K562 (cell line): ENCODE data around the gene RPP38. TPM values are rescaled to one million over a fixed set of nuclear protein-coding genes. Genes with fewer than 3 reads are reported as not detected.

ENCODE experiments used
- ATAC-seq: fragments of 200-7000 bp; cut with Tn5 transposase; 3 replicates; pipeline ENCODE4 v1.9.1; 2020; ENCODE audit warnings: moderate library complexity
- BruUV-seq: library from RNA; stranded (reverse); fragments of 400-500 nt; replicated peaks from 2 replicates; lab custom pipeline; 2021; lab: Mats Ljungman, UMichigan
- CTCF ChIA-PET: fragments of 300-600 bp; formaldehyde crosslinking; extraction: SDS; loops from one replicate; lab custom pipeline; 2021; ENCODE audit warnings: low intra/inter-chr PET ratio; lab: Yijun Ruan, JAX
- POLR2A ChIA-PET: fragments of 300-600, 350-650 bp; sonication (Branson Sonifier 250); formaldehyde crosslinking; extraction: SDS; loops from one replicate; lab custom pipeline; 2021; ENCODE audit warnings: antibody characterized with exemption, inconsistent platforms; lab: Yijun Ruan, JAX
- DNase-seq, 4 experiments: peaks; one replicate each; pipeline versions ENCODE4 v3.0.0 to v3.0.0-alpha.2; 2011 to 2018; ENCODE audit warnings: low spot score in 3 of 4, mixed read lengths in 3 of 4; ENCODE audit errors: extremely low read depth in 1 of 4
- FAIRE-seq: peaks from 2 replicates; lab custom pipeline; 2011; peaks lifted over from hg19 to GRCh38; lab: Jason Lieb, UNC
- H2AFZ ChIP-seq: 2 replicates; pipeline ENCODE4 v1.6.0; 2011; ENCODE audit warnings: low read depth, low read length, control low read depth, inconsistent platforms
- H3K27ac ChIP-seq: fragments of 200-600 bp; 3 replicates; pipeline ENCODE4 v1.8.0; 2011; ENCODE audit warnings: low read depth, mild to moderate bottlenecking, control low read depth, inconsistent platforms, low read length, moderate library complexity, mixed read lengths; ENCODE audit errors: extremely low read depth
- H3K27me3 ChIP-seq, 2 experiments: fragments of 300-600 bp in 1 of 2; 2 replicates in 1 of 2; 3 replicates in 1 of 2; pipeline versions ENCODE4 v1.6.0 to v1.8.0; 2011; ENCODE audit warnings: inconsistent platforms in 2 of 2, low read length in 2 of 2, mild to moderate bottlenecking in 1 of 2, mixed read lengths in 1 of 2, moderate library complexity in 1 of 2; ENCODE audit not compliant: control insufficient read depth in 2 of 2, insufficient read depth in 2 of 2
- H3K36me3 ChIP-seq: fragments of 300-600 bp; 3 replicates; pipeline ENCODE4 v1.8.0; 2011; ENCODE audit warnings: mild to moderate bottlenecking, low read length, inconsistent platforms; ENCODE audit not compliant: control insufficient read depth, insufficient read depth
- H3K4me1 ChIP-seq, 2 experiments: fragments of 200-600 bp in 1 of 2; replicated peaks in 1 of 2; 2 replicates in 1 of 2; 3 replicates in 1 of 2; pipeline versions ENCODE4 v1.5.1 to v1.8.0; 2011; ENCODE audit warnings: inconsistent platforms in 2 of 2, low read length in 2 of 2, mild to moderate bottlenecking in 1 of 2, mixed read lengths in 1 of 2, moderate library complexity in 1 of 2; ENCODE audit not compliant: control insufficient read depth in 2 of 2, insufficient read depth in 2 of 2
- H3K4me2 ChIP-seq: 2 replicates; pipeline ENCODE4 v1.6.1; 2011; ENCODE audit warnings: low read length, control low read depth, inconsistent platforms, mixed read lengths; ENCODE audit not compliant: insufficient read depth
- H3K4me3 ChIP-seq: fragments of 200-600 bp; sonication (generic), shearing (Covaris generic); 2 replicates; pipeline ENCODE4 v1.5.1; 2016; ENCODE audit warnings: control low read depth, inconsistent platforms
- H3K79me2 ChIP-seq: fragments of 200-600 bp; 3 replicates; pipeline ENCODE4 v1.8.0; 2011; ENCODE audit warnings: low read length, inconsistent platforms; ENCODE audit not compliant: control insufficient read depth, insufficient read depth
- H3K9ac ChIP-seq, 2 experiments: 2 replicates each; pipeline versions ENCODE4 v1.6.0 to v1.6.1; 2011; ENCODE audit warnings: low read depth in 2 of 2, low read length in 2 of 2, control low read depth in 1 of 2, inconsistent platforms in 1 of 2, mild to moderate bottlenecking in 1 of 2, mixed read lengths in 1 of 2; ENCODE audit not compliant: insufficient read depth in 1 of 2
- H3K9me1 ChIP-seq: one replicate; pipeline ENCODE4 v1.6.0; 2011; ENCODE audit warnings: inconsistent platforms, mild to moderate bottlenecking, low read length, moderate library complexity; ENCODE audit not compliant: control insufficient read depth, insufficient read depth
- H3K9me3 ChIP-seq: replicated peaks from 2 replicates; pipeline ENCODE4 v1.5.1; 2011; ENCODE audit warnings: low read depth, low read length, inconsistent platforms; ENCODE audit not compliant: control insufficient read depth, insufficient read depth
- H4K20me1 ChIP-seq: replicated peaks from 2 replicates; pipeline ENCODE4 v1.6.1; 2011; ENCODE audit warnings: low read length, inconsistent platforms, mixed read lengths; ENCODE audit not compliant: control insufficient read depth, insufficient read depth
- ATF2 ChIP-seq: sonication (generic); formaldehyde crosslinking; IDR thresholded peaks from 2 replicates; pipeline ENCODE4 v1.8.1; 2022; ENCODE audit warnings: missing genetic modification reagents
- NONO ChIP-seq, 2 experiments: fragments of 200-400 bp in 1 of 2; fragments of 450-650 bp in 1 of 2; formaldehyde crosslinking in 1 of 2; IDR thresholded peaks; 2 replicates each; pipeline ENCODE4 v1.6.1; 2017; ENCODE audit warnings: low read depth in 2 of 2, mild to moderate bottlenecking in 2 of 2, moderate library complexity in 2 of 2, low read length in 1 of 2
- SREBF1 ChIP-seq: fragments of 150-350 bp; IDR thresholded peaks from 2 replicates; pipeline ENCODE4 v1.6.1; 2014; ENCODE audit warnings: antibody characterized with exemption, low read depth, low read length, borderline replicate concordance
- ZNF398 ChIP-seq: fragments of 250-450 bp; sonication (Bioruptor Pico); IDR thresholded peaks from 2 replicates; pipeline ENCODE4 v1.8.0; 2021; ENCODE audit warnings: moderate library complexity, mild to moderate bottlenecking, inconsistent platforms
- WGBS: fragments of 100-300 bp; shearing (Covaris generic); methylation state at CpG from one replicate; pipeline ENCODE4 v1.1.6; 2016; ENCODE audit warnings: low coverage, mixed read lengths; ENCODE audit not compliant: insufficient coverage; ENCODE audit errors: missing lambda C conversion rate; 5-methylcytosine and 5-hydroxymethylcytosine counted together
- in situ Hi-C: fragments of 300-500 bp; cut with MboI; formaldehyde crosslinking; loops from 4 replicates; pipeline ENCODE4 v1.15.0; 2018; ENCODE audit warnings: inconsistent platforms, mixed read lengths
- intact Hi-C: fragments of 100-400 bp; cut with micrococcal nuclease; formaldehyde crosslinking; loops from 2 replicates; pipeline ENCODE4 v1.14.2; 2022
- polyA plus RNA-seq, 8 experiments: library from polyadenylated mRNA; depleted of rRNA in 4 of 8; stranded (reverse) in 5 of 8; unstranded in 3 of 8; fragments of >200 nt; fragmentation: Nextera tagmentation in 2 of 8; fragmentation: Illumina TruSeq in 1 of 8; extraction: Ambion mirVana in 2 of 8; extraction: Trizol in 1 of 8; gene quantifications; 2 replicates each; pipeline versions ENCODE4 v1.2.1 to v1.2.3, GENCODE V29; 2011 to 2014; ENCODE audit warnings: inconsistent platforms in 1 of 8, missing spikeins in 1 of 8
- total RNA-seq, 7 experiments: library from RNA; depleted of rRNA in 6 of 7; stranded (reverse); fragments of >200 nt in 6 of 7; fragmentation: Illumina TruSeq in 2 of 7; extraction: Trizol in 2 of 7; gene quantifications; 2 replicates each; pipeline versions ENCODE4 v1.2.1 to v1.2.3, GENCODE V29; 2011 to 2021; ENCODE audit warnings: low replicate concordance in 1 of 7

The RPP38 gene
- total and polyA plus RNA-seq, 9 of the 15 experiments (the other 6 are each of a cell fraction or from before 2014, with no cell fraction given) = 26.3 to 58.6 (median 33.8) TPM

GRCh38 chr10:15067154-15067553 is 30.0 kb upstream of the RPP38 start:
- DNase-seq (no peak), ATAC-seq (no peak), FAIRE-seq (no peak)
- Histone ChIP-seq H4K20me1 (no peaks in the 10 kb centered on the region), H3K4me1 (no peaks in the 10 kb centered on the region), H3K27me3 (peaks cover 3 to 7% of the 10 kb centered on the region in 2 experiments; a peak in 1 of 5 replicates), H3K4me2 (no peak overlapping the region), H3K9ac (no peak overlapping the region), H3K9me3 (peaks cover 2% of the 10 kb centered on the region; the same call in 1 of the 2 replicates), H3K36me3 (no peaks in the 10 kb centered on the region), H2AFZ (no peak overlapping the region), H3K9me1 (no peaks in the 10 kb centered on the region), H3K79me2 (no peaks in the 10 kb centered on the region), H3K4me3 (no peak overlapping the region), H3K27ac (no peak overlapping the region)
- TF ChIP-seq SREBF1 (no peak), NONO (IDR thresholded peaks at IDR 0.05; ENCODE audit: low read depth in 2 of 2, low read length in 1 of 2) (no peak), ATF2 (no peak), ZNF398 (CRISPR knock-in tag) (no peak)
- BruUV-seq = no TSS peak
- ChIA-PET POLR2A (no interaction called here), CTCF (no interaction called here)
- intact Hi-C loops = no loop called here
- in situ Hi-C loops = no loop called here
- 6% methylated on average over 5 of the region's 5 CpGs for WGBS
